Stimulated activated CD8-positive, alpha-beta memory T cell treated with anti-CD3 and anti-CD28 coated beads, Interleukin-2, amount 100 ng/mL, for 48 hours (primary cell): Measurements from ENCODE around the gene SHD.
"Not testable (repeated sequence)": the region's sequence is repeated elsewhere in the genome, so short reads cannot be mapped to it uniquely, and the experiment has no call there.

Source experiments
- DNase-seq, 2 donors: peaks; one replicate each; pipeline ENCODE4 v3.0.0-alpha.2; 2020; ENCODE audit warnings: low read depth in 2 of 2

Gene SHD

DNA sequence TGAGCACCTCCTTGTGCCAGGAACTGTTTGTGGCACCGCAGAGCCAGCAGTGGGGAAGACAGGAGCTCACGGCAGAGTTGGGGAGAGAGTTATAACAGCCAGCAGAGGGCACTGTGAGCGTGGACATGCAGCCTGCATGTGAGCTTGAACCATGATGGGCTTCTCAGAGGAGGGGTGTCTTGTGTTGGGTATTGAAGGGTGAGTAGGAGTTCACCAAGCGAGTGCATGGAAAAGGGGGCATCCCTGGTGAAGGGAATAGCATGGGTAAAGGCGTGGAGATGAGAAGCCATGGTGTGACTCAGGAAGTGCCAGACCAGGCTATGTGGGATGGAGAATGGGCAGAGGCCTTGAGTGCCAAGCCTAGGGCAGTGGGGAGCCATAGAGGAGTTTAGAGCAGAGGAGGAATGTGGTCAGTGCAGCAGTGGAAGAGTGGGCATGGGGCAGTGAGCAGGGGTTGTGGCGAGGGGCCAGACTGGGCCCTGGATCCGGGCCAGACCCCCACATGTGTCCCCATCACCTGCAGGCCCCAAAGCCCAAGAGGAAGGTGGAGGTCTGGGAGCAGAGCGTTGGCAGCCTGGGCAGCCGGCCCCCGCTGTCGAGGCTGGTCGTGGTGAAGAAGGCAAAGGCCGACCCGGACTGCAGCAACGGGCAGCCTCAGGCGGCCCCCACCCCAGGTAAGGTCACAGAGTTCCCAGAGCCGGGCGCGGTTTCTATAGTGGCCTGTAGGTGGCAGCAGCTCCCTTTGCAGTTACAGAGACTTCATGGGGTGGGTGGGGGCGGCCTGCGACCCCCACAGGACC is 11.8 kb upstream of the SHD start:
- DNase-seq, result peak; percentile 26 to 57

DNA sequence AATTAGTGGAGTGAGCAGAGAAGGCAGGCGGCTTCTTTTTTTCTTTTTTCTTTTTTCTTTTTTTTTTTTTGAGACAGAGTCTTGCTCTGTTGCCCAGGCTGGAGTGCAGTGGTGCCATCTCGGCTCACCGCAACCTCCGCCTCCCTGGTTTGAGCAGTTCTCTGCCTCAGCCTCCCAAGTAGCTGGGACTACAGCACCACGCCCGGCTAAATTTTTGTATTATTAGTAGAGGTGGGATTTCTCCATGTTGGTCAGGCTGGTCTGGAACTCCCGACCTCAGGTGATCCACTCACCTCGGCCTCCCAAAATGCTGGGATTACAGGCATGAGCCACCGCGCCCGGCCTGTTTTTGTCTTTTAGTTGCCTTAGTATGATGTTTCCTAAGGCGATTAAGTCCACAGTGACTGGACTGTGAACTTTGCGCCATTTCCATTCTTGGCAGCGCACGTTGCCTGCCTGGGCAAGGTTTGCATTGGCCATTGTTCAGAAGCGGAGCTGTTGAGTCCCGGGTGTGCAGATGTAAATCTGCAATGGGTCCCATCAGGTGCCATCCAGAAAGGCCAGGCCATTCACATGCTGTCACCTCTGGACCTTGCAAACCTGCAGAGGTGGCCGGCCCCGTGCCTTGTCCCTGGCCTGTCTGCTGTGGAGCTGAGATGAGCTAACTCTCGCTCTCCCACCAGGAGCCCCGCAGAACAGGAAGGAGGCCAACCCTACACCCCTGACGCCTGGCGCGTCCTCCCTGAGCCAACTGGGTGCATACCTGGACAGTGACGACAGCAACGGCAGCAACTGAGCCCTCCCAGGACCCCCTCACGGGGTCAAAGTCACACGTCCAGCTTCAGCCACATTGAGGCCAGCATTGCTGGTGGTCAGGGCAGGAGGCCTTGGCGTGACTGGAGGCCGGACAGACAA is 10.9 kb upstream of the SHD start:
- no peak for DNase-seq

DNA sequence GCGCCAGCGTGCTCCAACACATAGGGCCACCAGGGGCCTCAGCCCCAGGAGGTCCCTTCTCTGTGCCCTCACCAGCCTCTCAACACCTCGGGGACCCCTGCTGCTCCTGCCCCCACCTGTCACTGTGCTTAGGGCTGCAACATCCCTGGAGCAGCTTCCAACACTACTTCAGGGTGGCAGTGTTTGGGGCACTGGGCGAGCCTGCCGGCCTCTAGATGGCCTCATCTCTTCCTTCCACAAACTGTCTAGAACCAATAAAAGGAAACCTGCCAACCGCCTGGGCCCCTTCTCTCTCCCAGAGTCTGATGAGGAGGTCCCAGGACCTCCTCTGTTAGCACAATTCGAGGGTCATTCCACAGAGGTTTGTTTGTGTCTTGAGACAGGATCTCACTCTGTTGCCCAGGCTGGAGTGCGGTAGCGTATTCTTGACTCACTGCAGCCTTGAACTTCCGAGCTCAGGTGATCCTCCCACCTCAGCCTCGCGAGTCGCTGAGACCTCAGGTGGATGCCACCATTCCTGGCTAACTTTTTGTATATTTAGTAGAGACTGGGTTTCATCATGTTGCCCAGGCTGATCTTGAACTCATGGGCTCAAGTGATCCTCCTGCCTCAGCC is 10.1 kb upstream of the SHD start:
- DNase-seq, result no peak

DNA sequence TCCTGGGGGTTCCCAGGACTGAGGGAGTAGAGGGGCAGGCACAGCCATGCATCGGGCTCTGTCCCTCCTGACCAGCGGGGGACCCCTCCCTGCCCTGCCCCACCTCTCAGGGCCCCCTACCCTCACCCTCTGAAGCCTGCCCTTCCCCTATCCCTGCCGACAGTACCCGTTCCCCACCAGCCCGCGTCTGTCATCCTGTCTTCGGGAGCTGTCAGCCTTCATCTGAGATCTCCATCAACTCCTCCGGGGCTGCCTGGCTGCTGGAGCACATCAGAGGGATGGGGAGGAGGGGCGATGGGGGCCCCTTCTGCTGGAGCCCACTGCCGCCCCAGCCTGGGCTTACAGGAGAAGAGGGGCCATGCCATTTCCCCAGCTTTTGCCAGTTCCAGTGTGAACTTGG is 6.2 kb upstream of the SHD start:
- DNase-seq, result no peak

DNA sequence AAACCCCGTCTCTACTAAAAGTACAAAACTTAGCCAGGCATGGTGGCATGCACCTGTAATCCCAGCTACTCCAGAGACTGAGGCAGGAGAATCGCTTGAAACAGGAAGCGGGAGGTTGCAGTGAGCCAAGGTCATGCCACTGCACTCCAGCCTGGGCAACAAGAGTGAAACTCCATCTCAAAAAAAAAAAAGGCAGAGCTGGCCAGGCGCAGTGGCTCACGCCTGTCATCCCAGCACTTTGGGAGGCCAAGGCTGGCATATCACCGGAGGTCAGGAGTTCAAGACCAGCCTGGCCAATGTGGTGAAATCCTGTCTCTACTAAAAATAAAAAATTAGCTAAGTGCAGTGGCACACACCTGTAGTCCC is 4.8 kb upstream of the SHD start:
- DNase-seq, result not testable (repeated sequence)

DNA sequence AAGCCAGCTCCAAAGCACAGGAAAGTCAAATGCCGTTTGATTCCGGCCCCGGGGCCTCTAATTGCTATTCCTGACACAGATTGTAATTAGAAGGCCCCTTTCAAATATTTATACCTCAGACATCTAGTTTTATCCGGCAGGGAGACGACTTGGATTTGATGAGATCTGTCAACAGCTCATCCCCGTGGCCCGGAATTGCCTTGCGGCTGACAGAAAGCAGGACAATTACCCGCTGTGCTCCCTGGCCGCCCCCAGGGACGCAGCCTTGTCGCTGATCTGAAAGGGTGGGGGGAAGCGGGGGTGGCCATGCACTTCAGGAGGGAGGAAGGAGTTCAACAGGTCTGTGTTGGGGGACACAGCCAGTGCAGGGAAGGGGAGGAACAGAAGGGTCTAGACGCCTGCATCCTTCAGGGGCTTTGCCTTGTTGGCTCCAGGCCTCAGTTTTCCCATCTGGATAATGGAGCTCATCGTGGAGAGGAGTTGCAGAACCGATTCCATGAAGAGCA is 1.8 kb upstream of the SHD start:
- DNase-seq, result no peak

DNA sequence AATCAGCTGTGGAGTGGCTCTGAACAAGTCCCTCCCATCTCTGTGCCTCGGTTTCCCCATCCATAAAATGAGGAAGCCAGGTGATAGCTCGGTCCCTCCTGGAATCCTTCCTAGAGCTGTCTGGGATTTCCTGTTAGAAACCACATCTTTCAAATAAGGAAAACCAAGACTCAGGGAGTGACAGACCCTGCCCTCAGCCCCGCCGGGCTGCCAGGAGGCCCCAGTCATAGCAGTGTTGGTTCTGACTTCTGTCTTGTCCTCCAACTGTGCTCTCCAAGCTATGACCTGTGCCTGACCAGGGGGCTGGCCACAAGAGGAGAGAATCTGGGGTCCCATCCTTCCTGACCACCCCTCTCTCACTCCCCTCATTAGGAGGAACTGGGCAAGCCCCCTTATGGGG is 1.1 kb upstream of the SHD start:
- DNase-seq, result no peak

DNA sequence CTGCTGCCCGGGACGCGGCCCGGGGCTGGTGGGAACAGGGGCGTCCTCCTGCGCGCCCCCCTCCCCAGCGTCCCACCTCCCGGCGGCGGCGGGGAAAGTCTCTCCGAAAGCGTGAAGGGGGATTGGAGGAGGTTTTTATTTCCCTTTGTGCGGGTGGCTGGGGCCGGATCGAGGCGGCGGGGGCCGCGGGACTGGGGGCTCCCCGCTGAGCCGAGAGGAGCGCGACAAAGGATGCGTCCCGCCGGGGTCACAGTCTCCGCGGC is 132 bp downstream of the SHD start:
- no peak for DNase-seq

DNA sequence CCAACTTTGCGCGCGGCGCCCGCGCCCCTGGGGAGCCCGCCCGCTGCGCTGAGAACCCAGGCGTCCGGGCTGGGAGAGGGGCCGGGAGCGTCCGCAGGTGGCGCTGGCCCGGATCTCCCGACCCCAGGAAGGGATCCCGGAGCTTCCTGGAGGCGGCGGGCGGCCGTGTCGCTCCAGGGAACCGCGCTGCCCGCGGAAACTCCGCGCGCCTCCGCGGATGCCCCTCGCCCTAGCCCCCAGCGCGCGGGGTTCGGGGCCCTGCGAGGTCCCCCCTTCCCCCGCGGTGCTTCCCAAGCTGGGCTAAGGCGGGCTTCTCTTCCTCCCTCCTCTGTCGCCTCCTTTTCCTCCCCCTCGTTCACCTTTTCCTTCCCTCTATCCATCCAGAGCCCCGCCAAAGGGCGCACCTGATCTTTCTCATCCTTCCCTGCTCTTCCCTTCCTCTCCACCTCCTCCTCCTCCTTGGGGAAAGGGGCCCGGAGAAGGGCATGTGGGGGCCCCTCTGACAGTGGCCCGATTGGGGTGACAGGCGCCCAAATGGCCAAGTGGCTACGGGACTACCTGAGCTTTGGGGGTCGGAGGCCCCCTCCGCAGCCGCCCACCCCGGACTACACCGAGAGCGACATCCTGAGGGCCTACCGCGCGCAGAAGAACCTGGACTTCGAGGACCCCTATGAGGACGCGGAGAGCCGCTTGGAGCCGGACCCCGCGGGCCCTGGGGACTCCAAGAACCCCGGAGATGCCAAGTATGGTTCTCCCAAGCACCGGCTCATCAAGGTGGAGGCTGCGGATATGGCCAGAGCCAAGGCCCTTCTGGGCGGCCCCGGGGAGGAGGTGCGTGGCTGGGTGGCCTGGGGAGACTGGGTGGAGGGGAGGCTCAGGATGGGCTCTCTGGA is 710 bp downstream of the SHD start:
- no peak for DNase-seq

DNA sequence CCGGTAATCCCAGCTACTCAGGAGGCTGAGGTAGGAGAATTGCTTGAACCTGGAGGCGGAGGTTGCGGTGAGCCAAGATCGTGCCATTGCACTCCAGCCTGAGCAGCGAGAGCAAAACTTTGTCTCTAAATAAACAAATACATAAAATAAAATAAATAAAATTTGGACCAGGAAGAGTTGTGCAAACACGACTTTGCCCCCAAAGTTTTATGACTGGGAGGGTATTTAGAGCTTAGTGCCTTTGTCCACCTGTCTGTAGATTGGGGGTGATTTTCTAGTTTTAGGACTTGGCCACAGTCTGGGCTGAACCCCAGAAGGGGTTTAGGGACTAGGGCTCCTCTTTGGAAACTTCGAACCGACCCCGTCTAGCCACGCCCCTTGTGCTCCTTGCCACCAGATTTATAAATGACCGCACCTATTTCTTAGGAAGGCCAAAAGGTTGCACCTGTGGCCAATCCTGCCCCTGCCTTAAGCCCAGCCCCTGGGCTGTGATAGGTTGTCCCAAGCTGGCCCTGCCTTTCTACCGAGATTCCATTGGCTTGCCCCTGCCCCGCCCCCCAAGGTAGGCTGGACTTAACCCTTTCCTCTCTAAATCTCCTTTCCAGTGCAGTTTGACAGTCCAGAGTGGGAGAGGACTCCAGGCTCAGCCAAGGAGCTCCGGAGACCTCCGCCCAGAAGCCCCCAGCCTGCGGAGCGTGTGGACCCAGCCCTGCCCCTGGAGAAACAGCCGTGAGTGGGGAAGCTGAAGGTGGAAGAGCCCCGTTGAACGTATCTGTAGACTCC is 5.3 kb downstream of the SHD start:
- no peak for DNase-seq

DNA sequence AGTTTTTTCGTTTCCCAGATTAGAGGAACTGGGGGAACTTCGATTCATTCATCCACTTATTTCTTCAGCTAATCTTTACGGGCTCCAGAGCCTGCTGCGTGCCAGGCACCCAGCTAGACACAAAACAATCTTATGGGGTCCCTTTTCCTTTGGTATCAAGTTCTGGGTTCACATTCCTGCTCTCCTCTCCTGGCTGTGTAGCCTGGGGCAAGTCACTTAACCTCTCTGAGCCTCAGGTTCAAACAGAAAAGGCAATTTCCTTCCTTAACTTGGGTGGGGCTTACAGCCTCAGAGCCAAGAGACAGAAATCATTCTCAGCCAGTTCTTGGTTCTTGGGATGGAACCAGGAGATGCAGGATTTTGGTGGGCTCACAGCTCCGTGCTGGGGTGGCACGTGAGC is 5.9 kb downstream of the SHD start:
- no peak for DNase-seq

DNA sequence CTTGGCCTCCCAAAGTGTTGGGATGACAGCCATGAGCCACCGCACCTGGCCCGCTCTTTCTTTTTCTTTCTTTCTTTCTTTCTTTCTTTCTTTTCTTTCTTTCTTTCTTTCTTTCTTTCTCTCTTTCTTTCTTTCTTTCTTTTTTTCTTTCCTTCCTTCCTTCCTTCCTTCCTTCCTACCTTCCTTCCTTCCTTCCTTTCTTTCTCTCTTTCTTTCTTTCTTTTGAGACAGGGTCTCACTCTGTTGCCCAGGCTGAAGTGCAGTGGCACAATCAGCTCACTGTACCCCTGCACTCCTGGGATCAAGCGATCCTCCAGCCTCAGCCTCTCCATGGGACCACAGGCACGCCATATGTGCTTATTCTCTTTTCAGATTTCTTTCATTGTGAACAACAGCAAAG is 7.1 kb downstream of the SHD start:
- not testable (repeated sequence) for DNase-seq

DNA sequence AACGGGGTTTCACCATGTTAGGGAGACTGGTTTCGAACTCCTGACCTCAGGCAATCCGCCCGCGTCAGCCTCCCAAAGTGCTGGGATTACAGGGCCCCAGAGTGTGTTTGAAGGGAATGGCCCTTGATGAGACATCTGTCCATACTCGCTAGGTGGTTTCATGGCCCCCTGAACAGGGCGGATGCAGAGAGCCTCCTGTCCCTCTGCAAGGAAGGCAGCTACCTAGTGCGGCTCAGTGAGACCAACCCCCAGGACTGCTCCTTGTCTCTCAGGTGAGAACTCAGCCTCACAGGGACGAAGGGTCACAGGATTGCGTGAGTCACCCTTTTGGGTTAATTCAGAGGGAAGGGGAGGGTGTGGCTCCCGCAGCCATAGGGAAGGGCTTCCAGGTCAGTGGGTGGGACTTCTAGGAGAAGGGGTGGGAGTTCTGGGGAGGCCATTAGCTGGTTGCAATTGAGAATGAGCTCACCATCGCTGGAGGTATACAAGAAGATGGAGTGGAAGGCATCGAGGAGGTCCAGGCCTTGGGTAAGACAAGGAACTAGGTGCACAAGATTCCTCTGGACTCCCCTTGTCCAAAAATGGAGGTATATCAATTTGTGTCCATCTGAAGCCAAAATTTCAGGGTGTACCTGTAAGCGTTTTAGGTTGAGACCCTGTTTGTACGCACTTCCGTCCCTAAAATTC is 9.2 kb downstream of the SHD start:
- no peak for DNase-seq

DNA sequence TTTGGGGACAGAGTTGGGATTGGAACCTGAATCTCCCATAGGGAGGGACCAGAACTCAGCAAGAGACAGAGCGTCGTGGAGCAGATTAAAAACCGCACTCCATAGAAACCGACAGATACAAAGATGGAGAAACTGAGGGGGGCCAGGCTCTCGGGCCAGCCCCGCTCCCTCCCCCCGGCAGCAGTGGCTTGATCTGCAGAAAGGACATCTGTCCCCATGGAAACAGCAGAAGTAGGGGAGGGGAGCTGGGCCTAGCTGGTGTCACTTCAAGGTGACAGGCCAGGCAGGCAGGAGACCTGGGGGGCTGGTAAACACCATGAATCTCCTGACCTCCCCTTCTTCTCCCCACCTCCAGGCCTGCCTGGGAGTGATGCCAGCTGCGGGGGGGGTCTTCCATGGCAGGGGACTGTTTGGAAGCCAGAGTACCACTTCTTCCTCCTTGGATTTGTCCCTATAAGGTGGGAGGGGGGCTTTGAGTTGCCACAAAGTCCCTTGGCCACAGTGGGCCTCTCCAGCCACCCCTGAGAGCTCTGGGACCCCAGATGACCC is 12.2 kb downstream of the SHD start:
- DNase-seq, result no peak

DNA sequence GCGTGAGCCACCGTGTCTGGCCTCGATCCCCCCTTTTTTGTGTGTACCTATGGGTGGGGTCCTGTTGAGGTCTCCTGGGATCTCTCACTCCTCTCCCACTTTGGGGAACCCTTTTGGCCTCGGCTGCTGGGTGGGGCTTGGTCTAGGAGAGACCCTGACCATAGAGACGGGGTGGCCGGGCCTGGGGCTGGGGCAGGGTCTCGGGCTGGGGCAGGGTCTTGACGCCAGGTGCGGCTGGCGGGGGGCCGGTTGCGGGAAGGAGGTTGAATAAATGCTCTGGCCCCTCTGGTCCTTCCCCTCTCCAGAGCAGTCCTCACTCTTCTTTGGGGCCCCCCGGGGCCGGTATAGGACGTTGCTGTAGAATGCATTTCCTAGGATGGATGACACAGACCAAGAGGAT is 13.4 kb downstream of the SHD start:
- DNase-seq, result no peak

DNA sequence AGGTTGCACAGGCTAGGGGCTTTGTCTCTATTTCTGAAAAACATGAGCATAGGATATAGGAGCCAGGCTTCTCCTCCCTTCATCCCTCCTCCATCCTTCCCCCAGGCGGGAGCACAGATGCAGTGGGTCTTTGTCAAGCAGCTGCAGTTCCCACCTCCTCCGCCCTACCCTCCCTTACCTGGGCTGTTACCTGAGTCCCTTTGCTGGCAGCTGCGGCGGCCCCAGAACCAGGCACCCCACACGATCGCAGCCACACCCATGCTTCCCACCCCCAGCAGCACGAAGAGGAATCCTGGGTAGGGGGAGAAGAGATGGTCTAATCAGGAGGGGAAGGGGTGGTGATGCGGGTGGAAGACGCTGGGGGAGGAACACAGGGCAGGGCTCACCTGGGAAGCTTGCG is 15.3 kb downstream of the SHD start:
- DNase-seq, result no peak

DNA sequence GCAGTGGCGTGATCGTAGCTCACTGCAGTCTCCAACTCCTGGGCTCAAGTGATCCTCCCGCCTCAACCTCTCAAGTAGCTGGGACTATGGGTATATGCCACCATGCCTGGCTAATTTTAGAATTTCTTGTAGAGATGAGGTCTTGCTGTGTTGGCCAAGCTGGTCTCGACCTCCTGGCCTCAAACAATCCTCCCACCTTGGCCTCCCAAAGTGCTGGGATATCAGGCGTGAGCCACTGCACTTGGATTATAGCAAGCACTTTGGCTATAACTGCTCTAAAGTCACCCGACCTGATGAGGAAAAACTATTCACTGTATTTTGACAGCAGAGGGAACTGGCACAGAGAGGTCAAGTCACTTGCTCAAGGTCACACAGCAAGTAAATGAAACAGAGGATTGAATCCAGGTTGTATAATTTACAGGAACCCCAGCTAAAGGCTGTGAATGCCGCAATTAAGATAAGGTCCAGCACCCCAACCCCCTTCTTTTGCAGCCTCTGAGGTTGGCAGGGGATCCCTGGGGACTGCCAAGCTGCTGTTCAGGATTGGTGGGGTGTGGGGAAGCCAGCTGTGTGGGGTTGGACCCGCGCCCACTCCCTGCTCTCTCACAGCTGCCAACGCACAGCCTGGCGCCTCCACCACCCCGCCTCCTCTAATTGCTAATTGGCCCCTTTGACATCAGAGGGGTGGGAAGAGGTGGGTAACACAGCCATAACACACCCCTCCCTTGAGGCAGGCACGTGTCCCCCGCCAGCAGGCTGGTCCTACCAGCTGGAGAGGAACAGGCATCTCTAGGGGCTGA is 17.1 kb downstream of the SHD start:
- DNase-seq, result no peak

DNA sequence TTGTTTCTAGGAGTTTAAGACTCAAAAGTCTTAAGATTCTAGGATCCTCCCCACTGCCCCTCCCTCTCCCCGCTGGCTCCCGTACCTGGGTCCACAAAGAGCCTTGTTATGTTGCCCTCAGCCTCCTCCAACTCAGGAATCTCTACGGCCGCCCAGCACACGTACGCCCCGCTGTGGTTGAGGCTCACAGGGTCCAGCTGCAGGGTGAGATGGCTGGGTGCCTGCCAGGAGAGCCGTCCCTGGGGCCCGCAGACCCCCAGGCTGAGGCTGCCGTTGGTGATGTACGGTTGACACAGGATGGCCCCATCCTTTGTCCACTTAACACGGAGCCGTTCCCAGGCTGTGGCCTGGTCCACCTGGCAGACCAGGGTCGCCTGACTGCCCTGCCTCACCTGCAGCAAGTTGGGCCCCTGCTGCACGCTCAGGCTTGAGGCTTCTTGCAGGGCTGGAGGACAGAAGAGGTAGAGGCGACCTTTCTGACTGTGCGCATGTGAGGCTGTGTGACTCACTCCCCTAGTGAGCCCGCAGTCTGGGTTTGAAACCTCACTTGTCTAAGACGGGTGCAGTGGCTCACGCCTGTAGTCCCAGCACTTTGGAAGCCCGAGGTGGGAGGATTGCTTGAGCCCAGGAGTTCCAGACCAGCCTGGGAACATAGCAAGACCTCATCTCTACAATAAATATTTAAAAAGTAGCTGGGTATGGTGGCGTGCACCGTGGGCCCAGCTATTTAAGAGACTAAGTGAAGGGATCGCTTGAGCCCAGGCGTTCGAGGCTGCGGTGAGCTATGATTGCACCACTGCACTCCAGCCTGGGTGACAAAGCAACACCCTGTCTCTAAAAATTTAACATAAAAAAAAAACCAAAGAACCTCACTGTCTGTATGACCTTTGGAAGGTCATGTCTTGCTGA is 19.1 kb downstream of the SHD start:
- peak in 1 of 2 donors; percentile 40 for DNase-seq
